ENCODE results near the gene POMGNT2.

DNA sequence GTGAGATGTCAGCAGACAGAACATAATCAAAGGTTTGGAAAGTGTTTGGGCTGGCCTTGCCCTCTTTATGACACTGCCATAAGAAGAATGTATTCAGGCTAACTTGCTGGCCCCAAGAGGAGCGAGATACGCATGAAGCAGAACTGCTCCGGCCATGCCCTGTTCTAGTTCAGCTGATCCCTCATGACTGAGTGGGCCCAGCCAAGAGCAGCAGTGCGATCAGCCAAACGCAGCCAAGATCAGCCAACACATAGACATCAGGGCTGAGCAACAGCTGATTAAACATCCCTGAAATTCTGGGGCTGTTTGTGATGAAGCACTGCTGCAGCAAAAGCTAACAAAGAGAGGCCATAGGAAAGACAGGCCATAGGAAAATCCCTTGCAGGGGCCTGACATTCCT lies 24.1 kb downstream of the POMGNT2 start:
- TF ChIP-seq, protein P1, sequence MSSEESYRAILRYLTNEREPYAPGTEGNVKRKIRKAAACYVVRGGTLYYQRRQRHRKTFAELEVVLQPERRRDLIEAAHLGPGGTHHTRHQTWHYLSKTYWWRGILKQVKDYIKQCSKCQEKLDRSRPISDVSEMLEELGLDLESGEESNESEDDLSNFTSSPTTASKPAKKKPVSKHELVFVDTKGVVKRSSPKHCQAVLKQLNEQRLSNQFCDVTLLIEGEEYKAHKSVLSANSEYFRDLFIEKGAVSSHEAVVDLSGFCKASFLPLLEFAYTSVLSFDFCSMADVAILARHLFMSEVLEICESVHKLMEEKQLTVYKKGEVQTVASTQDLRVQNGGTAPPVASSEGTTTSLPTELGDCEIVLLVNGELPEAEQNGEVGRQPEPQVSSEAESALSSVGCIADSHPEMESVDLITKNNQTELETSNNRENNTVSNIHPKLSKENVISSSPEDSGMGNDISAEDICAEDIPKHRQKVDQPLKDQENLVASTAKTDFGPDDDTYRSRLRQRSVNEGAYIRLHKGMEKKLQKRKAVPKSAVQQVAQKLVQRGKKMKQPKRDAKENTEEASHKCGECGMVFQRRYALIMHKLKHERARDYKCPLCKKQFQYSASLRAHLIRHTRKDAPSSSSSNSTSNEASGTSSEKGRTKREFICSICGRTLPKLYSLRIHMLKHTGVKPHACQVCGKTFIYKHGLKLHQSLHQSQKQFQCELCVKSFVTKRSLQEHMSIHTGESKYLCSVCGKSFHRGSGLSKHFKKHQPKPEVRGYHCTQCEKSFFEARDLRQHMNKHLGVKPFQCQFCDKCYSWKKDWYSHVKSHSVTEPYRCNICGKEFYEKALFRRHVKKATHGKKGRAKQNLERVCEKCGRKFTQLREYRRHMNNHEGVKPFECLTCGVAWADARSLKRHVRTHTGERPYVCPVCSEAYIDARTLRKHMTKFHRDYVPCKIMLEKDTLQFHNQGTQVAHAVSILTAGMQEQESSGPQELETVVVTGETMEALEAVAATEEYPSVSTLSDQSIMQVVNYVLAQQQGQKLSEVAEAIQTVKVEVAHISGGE (CRISPR knock-in tag; IDR thresholded peaks at IDR 0.05), result no peak
- no peak for TF ChIP-seq POLR2AphosphoS2 (IDR thresholded peaks at IDR 0.05; ENCODE audit: low read depth, low read length)
- TF ChIP-seq GABPA (IDR thresholded peaks at IDR 0.05; ENCODE audit: low read depth), result no peak
- no peak for TF ChIP-seq CREB1 (IDR thresholded peaks at IDR 0.05; ENCODE audit: low read depth)
- TF ChIP-seq ESRRA (IDR thresholded peaks at IDR 0.05; ENCODE audit: low read length), result no peak
- no peak for TF ChIP-seq CBX5 (IDR thresholded peaks at IDR 0.05; ENCODE audit: low read depth)
- no peak for TF ChIP-seq EZH2 (IDR thresholded peaks at IDR 0.05; ENCODE audit: borderline replicate concordance, control insufficient read depth, low read depth, low read length)
- TF ChIP-seq SIN3A (IDR thresholded peaks at IDR 0.05; ENCODE audit: low read depth, low read length), result no peak
- TF ChIP-seq POLR2A (IDR thresholded peaks at IDR 0.05; ENCODE audit: low read depth, low read length), result no peak
- no peak for TF ChIP-seq JUNB (IDR thresholded peaks at IDR 0.05)
- TF ChIP-seq, protein P2, sequence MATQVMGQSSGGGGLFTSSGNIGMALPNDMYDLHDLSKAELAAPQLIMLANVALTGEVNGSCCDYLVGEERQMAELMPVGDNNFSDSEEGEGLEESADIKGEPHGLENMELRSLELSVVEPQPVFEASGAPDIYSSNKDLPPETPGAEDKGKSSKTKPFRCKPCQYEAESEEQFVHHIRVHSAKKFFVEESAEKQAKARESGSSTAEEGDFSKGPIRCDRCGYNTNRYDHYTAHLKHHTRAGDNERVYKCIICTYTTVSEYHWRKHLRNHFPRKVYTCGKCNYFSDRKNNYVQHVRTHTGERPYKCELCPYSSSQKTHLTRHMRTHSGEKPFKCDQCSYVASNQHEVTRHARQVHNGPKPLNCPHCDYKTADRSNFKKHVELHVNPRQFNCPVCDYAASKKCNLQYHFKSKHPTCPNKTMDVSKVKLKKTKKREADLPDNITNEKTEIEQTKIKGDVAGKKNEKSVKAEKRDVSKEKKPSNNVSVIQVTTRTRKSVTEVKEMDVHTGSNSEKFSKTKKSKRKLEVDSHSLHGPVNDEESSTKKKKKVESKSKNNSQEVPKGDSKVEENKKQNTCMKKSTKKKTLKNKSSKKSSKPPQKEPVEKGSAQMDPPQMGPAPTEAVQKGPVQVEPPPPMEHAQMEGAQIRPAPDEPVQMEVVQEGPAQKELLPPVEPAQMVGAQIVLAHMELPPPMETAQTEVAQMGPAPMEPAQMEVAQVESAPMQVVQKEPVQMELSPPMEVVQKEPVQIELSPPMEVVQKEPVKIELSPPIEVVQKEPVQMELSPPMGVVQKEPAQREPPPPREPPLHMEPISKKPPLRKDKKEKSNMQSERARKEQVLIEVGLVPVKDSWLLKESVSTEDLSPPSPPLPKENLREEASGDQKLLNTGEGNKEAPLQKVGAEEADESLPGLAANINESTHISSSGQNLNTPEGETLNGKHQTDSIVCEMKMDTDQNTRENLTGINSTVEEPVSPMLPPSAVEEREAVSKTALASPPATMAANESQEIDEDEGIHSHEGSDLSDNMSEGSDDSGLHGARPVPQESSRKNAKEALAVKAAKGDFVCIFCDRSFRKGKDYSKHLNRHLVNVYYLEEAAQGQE (IDR thresholded peaks at IDR 0.05; ENCODE audit: low read depth, low read length), result no peak
- TF ChIP-seq, protein P3, sequence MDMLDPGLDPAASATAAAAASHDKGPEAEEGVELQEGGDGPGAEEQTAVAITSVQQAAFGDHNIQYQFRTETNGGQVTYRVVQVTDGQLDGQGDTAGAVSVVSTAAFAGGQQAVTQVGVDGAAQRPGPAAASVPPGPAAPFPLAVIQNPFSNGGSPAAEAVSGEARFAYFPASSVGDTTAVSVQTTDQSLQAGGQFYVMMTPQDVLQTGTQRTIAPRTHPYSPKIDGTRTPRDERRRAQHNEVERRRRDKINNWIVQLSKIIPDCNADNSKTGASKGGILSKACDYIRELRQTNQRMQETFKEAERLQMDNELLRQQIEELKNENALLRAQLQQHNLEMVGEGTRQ (IDR thresholded peaks at IDR 0.05; ENCODE audit: borderline replicate concordance, low read depth, low read length), result no peak
